ENCODE results near the gene SMIM44. TPM values are rescaled to one million over a fixed set of nuclear protein-coding genes. Genes with fewer than 3 reads are reported as not detected.

SMIM44 gene
- total RNA-seq, 1 donor from 2014 or later: not detected

GRCh38 chr19:3478409-3479176 lies 4.6 kb downstream of the SMIM44 start:
- DNase-seq (ENCODE audit: low spot score): no peak

- no peak for DNase-seq (ENCODE audit: low spot score)
These were observed 5.3 kb downstream of the SMIM44 start for GRCh38 chr19:3477951-3478350.

GRCh38 chr19:3477506-3477905 lies 5.7 kb downstream of the SMIM44 start:
- DNase-seq (ENCODE audit: low spot score): no peak

- DNase-seq (ENCODE audit: low spot score): no peak
These were observed 6.4 kb downstream of the SMIM44 start for GRCh38 chr19:3476830-3477229.

GRCh38 chr19:3475449-3475848 lies 7.8 kb downstream of the SMIM44 start:
- no peak for DNase-seq (ENCODE audit: low spot score)

- no peak for DNase-seq (ENCODE audit: low spot score)
These were observed 8.6 kb downstream of the SMIM44 start for GRCh38 chr19:3474614-3475013.

- DNase-seq (ENCODE audit: low spot score): no peak
These were observed 9.2 kb downstream of the SMIM44 start for GRCh38 chr19:3474010-3474409.

GRCh38 chr19:3471954-3472655 lies 11.1 kb downstream of the SMIM44 start:
- DNase-seq (ENCODE audit: low spot score): no peak

- no peak for DNase-seq (ENCODE audit: low spot score)
These were observed 12.6 kb downstream of the SMIM44 start for GRCh38 chr19:3470500-3471128.

- DNase-seq (ENCODE audit: low spot score): no peak
These were observed 13.4 kb downstream of the SMIM44 start for GRCh38 chr19:3469638-3470499.

- DNase-seq (ENCODE audit: low spot score): no peak
These were observed 15.0 kb downstream of the SMIM44 start for GRCh38 chr19:3468211-3468610.

GRCh38 chr19:3467437-3468198 lies 15.6 kb downstream of the SMIM44 start:
- DNase-seq (ENCODE audit: low spot score): no peak

GRCh38 chr19:3466635-3467034 lies 16.6 kb downstream of the SMIM44 start:
- no peak for DNase-seq (ENCODE audit: low spot score)

- no peak for DNase-seq (ENCODE audit: low spot score)
These were observed 17.7 kb downstream of the SMIM44 start for GRCh38 chr19:3465552-3465951.

- no peak for DNase-seq (ENCODE audit: low spot score)
These were observed 18.5 kb downstream of the SMIM44 start for GRCh38 chr19:3464587-3465235.

- DNase-seq (ENCODE audit: low spot score): no peak
These were observed 19.3 kb downstream of the SMIM44 start for GRCh38 chr19:3463714-3464586.

GRCh38 chr19:3462991-3463713 lies 20.1 kb downstream of the SMIM44 start:
- DNase-seq (ENCODE audit: low spot score): no peak

- no peak for DNase-seq (ENCODE audit: low spot score)
These were observed 23.2 kb downstream of the SMIM44 start for GRCh38 chr19:3459965-3460582.

Data from mesenteric fat pad (tissue), 1 donor.